NCI-H526 treated with DMSO at 0.1 percent for 48 hours (cell line): ENCODE results near the gene RETN.

ENCODE experiments used
- DNase-seq: peaks from one replicate; lab custom pipeline; 2025; lab: John Stamatoyannopoulos, UW

Gene RETN

DNA sequence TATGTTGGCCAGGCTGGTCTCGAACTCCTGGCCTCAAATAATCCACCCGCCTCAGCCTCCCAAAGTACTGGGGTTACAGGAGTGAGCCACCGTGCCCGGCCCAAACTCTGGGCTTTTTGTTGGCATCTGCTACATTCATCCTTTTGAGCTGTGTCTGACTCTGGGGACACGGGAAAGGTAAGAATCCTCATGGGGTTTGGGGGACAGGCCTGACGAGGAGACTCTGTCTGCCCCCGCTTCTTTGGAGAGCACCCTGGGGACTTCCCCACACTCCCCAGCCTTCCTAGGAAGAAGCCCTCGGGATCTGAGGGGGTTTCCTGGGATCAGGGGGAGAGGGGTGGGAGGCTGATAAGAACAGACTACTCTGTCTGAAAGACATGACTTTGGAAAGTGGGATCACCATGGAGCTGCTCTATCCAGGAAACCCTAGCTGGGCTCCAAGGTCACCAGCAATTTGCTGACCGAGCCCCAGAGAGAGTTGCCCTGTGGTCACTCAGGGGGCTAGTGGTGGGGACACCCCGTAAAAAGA lies 41.1 kb downstream of the RETN start:
- no peak for DNase-seq

DNA sequence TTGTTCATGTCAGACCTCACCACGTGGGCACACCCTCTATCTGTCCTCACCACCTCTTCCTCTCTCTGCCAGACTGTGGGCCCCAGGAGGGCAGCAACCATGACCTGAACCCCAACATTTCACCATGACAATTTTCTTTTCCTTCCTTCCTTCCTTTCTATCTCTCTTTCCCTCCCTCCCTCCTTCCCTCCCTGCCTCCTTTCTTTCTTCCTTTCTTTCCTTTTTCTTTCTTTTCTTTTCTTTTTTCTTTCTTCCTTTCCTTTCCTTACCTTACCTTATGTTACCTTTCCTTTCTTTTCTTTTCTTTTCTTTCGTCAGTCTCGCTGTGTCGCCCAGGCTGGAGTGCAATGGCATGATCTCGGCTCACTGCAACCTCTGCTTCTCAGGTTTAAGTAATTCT lies 41.8 kb downstream of the RETN start:
- no peak for DNase-seq

DNA sequence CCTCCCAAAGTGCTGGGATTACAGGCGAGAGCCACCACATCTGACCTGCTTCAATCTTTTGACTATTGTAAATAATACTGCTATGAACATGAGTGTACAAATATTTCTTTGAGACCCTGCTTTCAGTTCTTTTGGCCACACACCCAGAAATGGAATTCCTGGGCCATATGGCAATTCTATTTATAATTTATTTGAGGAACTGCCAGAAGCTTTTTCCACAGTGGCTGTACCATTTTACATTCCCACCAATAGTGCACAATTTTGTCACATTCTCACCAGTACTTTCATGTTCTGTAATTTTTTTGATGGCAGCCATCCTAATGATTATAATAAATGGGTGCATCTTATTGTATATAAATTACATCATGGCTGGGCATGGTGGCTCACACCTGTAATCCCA lies 46.8 kb downstream of the RETN start:
- no peak for DNase-seq

DNA sequence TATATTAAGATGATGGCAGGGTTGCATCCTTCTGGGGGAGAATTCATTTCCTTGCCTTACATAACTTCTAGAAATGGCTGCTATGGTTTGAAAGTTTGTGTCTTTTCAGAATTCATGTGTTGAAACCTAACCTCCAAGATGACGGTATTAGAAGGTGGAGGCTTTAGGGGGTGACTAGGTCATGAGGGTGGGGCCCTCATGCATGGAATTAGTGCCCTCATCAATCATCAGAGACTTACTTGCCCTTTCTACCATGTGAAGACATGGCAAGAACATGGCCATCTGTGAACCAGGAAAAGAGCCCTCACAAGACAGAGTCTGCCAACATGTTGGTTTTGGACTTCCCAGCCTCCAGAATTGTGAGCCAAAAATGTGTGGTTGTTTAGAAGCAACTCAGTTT lies 47.9 kb downstream of the RETN start:
- DNase-seq, result no peak

DNA sequence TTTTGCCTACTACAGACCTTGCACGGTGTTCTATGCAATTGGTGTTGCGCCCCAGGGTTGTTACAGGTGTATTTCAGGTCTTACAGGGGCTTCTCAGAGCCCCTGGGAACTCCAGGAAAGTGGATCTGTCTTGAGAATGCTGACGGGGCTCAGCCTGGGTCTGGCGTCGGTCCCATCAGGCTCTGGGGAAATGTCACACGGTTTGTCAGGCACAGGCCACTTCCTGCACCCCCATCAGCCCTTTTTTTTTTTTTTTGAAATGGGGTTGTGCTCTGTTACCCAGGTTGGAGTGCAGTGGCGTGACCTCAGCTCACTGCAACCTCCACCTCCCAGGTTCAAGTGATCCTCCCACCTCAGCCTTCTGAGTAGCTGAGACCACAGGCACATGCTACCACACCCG lies 49.8 kb downstream of the RETN start:
- no peak for DNase-seq
